Heart left ventricle (tissue), 16 donors: ENCODE data around the gene RPA3. TPM values are rescaled to one million over a fixed set of nuclear protein-coding genes. Genes with fewer than 3 reads are reported as not detected.

Experiments
- ATAC-seq, 4 donors: fragments of 200-7000 bp; cut with Tn5 transposase; one replicate each; pipeline ENCODE4 v1.9.1; 2020 to 2022; ENCODE audit warnings: moderate library complexity in 4 of 4, mild to moderate bottlenecking in 3 of 4, moderate number of reproducible peaks in 1 of 4
- DNase-seq, 5 donors: peaks; one replicate each; pipeline ENCODE4 v3.0.0-alpha.2; 2020
- H3K27ac ChIP-seq, 12 donors: fragments of 200-600 bp; sonication (generic) in 4 of 12; one replicate each; pipeline versions ENCODE4 v1.5.0 to v1.8.0; 2016 to 2022; ENCODE audit warnings: mild to moderate bottlenecking in 2 of 12
- H3K27me3 ChIP-seq, 9 donors: fragments of 200-600 bp; sonication (generic) in 2 of 9; one replicate each; pipeline versions ENCODE4 v1.5.1 to v1.8.0; 2016 to 2022; ENCODE audit warnings: mild to moderate bottlenecking in 3 of 9
- H3K36me3 ChIP-seq, 9 donors: fragments of 200-600 bp; sonication (generic) in 2 of 9; one replicate each; pipeline versions ENCODE4 v1.5.0 to v1.8.0; 2018 to 2022; ENCODE audit warnings: mild to moderate bottlenecking in 2 of 9
- H3K4me1 ChIP-seq, 12 donors: fragments of 200-600 bp; sonication (generic) in 4 of 12; one replicate each; pipeline versions ENCODE4 v1.5.0 to v1.8.0; 2016 to 2022; ENCODE audit warnings: mild to moderate bottlenecking in 3 of 12
- H3K4me3 ChIP-seq, 12 donors: fragments of 200-600 bp; sonication (generic) in 4 of 12; one replicate each; pipeline versions ENCODE4 v1.5.0 to v1.8.0; 2017 to 2022; ENCODE audit warnings: mild to moderate bottlenecking in 9 of 12, moderate library complexity in 4 of 12
- H3K9me3 ChIP-seq, 12 donors: fragments of 200-600 bp; sonication (generic) in 4 of 12; one replicate each; pipeline versions ENCODE4 v1.5.0 to v1.8.0; 2016 to 2022; ENCODE audit warnings: mild to moderate bottlenecking in 1 of 12
- POLR2A ChIP-seq, 2 donors: fragments of 450-650 bp; IDR thresholded peaks; one replicate each; pipeline ENCODE4 v1.6.1; 2017; ENCODE audit warnings: antibody characterized with exemption in 2 of 2, mild to moderate bottlenecking in 2 of 2, moderate library complexity in 2 of 2
- WGBS, 4 donors: extraction: QIAGEN DNeasy Blood & Tissue Kit in 2 of 4; methylation state at CpG; one replicate each; pipeline versions ENCODE4 v1.1.5 to v1.1.7; 2013 to 2018; 5-methylcytosine and 5-hydroxymethylcytosine counted together
- intact Hi-C, 10 donors: fragments of 100-400 bp; cut with DNase I; formaldehyde crosslinking; loops; one replicate each; pipeline versions ENCODE4 v1.11.1 to v1.14.2; 2022
- polyA plus RNA-seq, 2 donors: library from polyadenylated mRNA; stranded (reverse); fragments of 200-250 nt; gene quantifications; one replicate each; pipeline ENCODE4 v1.2.3, GENCODE V29; 2013
- total RNA-seq, 9 donors: library from RNA; depleted of rRNA in 2 of 9; stranded (reverse); fragments of >200 nt in 2 of 9; fragmentation: NEBNext Ultra II Directional in 3 of 9; extraction: Animal tissue kit (Norgen Biotek cat#: 25700) in 3 of 9; gene quantifications; one replicate each; pipeline versions ENCODE4 v1.1.0 to v1.2.4, GENCODE V29; 2016 to 2023
- TF ChIP-seq, protein P1 (sequence below), 12 donors: fragments of 200-600 bp; sonication (generic) in 4 of 12; IDR thresholded peaks; one replicate each; pipeline versions ENCODE4 v1.5.0 to v1.8.0; 2018 to 2022; ENCODE audit warnings: antibody characterized with exemption in 12 of 12, mild to moderate bottlenecking in 5 of 12
- donor health status: ischemic (EF 13 %, LVEDD 7.1; RV severe dilation, severe dysfunction).
- donor health status: healthy with polysubstance abuse.
- donor health status: DM: no; HTN: yes; CAD: no.
- donor health status: DM: no; HTN: no; CAD: no.
- donor health status: ischemic (EF 25% LVEDD 6.9; RV normal size, moderate dysfunction).
- donor health status: ischemic (EF 25% LVEDD 5.7; RV mildly dilated, moderate dysfunction).
- donor health status: healthy.
- donor health status: DM: yes; HTN: yes; CAD: no.
- donor health status: ischemic (EF 35%, LVEDD 5.7; RV mildly dilated, moderate dysfunction).
- donor health status: nonischemic (EF 11% LVEDD 7.7; RV severe dilation, severe dysfunction).
- donor health status: DM: yes; HTN: yes; CAD: no.
- donor health status: PGD.
- donor health status: ischemic (EF 29% LVEDD 5.4; RV normal size, mild dysfunction).
- donor health status: nonischemic (EF 23%, LVEDD 6.1; RV moderate dilation, normal function).

Gene RPA3
- total and polyA plus RNA-seq, 11 donors = 19.4 to 30.9 (median 26.2) TPM

DNA sequence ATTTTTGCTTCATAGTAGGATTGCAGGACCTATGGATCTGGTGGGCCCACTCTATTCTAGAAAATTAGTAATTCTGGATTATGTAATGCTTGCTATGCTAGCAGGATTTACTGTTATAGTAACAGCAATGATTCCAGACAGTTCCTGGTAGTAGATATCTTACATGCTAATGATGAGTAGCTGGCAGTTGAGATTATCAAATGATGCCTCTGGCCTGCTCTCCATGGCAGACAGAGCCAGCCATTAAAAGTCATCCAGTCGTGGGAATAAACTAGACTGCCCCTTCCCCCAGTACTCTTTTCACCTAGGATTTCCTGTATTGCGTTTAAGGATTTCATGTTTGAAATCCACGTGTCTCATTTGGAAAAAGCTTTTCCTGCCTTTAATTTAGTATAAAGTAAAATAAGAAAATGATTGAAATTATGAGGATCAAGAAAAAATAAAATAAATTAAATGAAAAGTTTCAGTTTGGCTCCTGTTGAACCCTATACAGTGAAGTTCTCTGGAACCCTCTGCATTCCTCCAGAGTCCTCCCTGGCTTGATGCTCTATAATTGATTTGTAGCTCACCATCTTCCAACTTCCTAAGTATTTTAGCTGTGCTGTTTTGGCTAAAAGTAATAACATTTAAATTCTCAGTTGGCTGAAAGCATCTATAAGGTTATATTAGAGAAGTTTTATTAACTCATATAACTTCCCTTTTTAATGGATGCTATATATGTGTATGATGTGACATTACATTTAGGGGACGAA lies 63.3 kb downstream of the RPA3 start:
- peak overlapping the region in 3 of 12 donors; percentile 15 to 25 (median 22) for H3K27ac ChIP-seq
- H3K9me3 ChIP-seq = peaks cover 0 to 21% (median 0%) of the 10 kb centered on the region in 12 donors
- H3K27me3 ChIP-seq = no peaks in the 10 kb centered on the region
- no peak overlapping the region for H3K4me3 ChIP-seq
- TF ChIP-seq, protein P1, sequence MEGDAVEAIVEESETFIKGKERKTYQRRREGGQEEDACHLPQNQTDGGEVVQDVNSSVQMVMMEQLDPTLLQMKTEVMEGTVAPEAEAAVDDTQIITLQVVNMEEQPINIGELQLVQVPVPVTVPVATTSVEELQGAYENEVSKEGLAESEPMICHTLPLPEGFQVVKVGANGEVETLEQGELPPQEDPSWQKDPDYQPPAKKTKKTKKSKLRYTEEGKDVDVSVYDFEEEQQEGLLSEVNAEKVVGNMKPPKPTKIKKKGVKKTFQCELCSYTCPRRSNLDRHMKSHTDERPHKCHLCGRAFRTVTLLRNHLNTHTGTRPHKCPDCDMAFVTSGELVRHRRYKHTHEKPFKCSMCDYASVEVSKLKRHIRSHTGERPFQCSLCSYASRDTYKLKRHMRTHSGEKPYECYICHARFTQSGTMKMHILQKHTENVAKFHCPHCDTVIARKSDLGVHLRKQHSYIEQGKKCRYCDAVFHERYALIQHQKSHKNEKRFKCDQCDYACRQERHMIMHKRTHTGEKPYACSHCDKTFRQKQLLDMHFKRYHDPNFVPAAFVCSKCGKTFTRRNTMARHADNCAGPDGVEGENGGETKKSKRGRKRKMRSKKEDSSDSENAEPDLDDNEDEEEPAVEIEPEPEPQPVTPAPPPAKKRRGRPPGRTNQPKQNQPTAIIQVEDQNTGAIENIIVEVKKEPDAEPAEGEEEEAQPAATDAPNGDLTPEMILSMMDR (IDR thresholded peaks at IDR 0.05) = no peak
- no peak for TF ChIP-seq POLR2A (IDR thresholded peaks at IDR 0.05)
- DNase-seq = no peak
- intact Hi-C loops = no loop called here
- ATAC-seq = peak in 3 of 4 donors; percentile 53 to 75 (median 56)
- H3K36me3 ChIP-seq = no peaks in the 10 kb centered on the region
- 47 to 59% (median 54%) methylated on average over 4 of the region's 4 CpGs for whole genome bisulfite sequencing, 4 donors
- H3K4me1 ChIP-seq = peaks cover 0 to 21% (median 9%) of the 10 kb centered on the region in 12 donors

DNA sequence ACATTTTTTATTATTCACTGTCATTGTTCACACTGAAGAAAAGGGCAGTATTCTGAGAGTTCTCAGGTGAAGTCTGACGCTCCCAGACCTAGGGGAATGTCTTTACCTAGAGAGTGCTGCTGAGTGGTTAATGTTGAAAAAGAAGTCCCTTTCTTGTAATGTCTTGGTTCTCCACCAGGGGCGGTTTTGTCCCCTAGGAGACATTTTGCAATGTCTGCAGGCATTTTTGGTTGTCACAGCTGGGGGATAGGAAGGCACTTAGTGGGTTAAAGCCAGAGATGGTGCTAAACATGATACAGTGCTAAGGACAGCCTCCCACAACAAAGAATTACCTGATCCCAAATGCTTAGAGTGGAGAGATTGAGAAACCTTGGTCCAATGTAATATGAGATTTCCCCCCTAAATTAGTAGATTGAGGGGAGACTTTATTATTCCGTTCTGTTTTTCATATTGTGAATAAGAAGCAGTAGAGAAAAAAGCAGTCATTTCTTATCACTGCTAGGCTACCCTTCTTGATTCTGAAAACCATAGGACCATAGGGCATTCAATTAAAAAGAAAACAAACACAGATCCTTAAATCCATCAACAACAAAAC lies 64.7 kb downstream of the RPA3 start:
- 70 to 74% (median 72%) methylated on average over 3 of the region's 3 CpGs for WGBS, 4 donors
- Histone ChIP-seq H3K36me3 (no peaks in the 10 kb centered on the region), H3K4me3 (no peak overlapping the region), H3K27me3 (no peaks in the 10 kb centered on the region), H3K4me1 (peaks cover 0 to 21% (median 9%) of the 10 kb centered on the region in 12 donors), H3K9me3 (peaks cover 0 to 6% (median 0%) of the 10 kb centered on the region in 12 donors), H3K27ac (no peak overlapping the region)
- intact Hi-C loops = no loop called here
- DNase-seq = no peak
- ATAC-seq = no peak
- no peak for TF ChIP-seq POLR2A (IDR thresholded peaks at IDR 0.05)
- TF ChIP-seq, protein P1 (IDR thresholded peaks at IDR 0.05) = peak in 8 of 12 donors; percentile 19 to 54 (median 38)

- intact Hi-C loops = no loop called here
- TF ChIP-seq, protein P1 (IDR thresholded peaks at IDR 0.05) = no peak
- no peak for TF ChIP-seq POLR2A (IDR thresholded peaks at IDR 0.05)
- DNase-seq (no peak), ATAC-seq (no peak)
- H3K9me3 ChIP-seq = peaks cover 0 to 6% (median 0%) of the 10 kb centered on the region in 12 donors
- 85 to 90% (median 87%) methylated on average over 1 of the region's 1 CpG for WGBS, 4 donors
- no peak overlapping the region for H3K4me3 ChIP-seq
- no peak overlapping the region for H3K27ac ChIP-seq
- H3K4me1 ChIP-seq = peaks cover 0 to 21% (median 9%) of the 10 kb centered on the region in 12 donors
- no peaks in the 10 kb centered on the region for H3K36me3 ChIP-seq
- no peaks in the 10 kb centered on the region for H3K27me3 ChIP-seq
These were observed 65.4 kb downstream of the RPA3 start for GRCh38 chr7:7652798-7653540.

DNA sequence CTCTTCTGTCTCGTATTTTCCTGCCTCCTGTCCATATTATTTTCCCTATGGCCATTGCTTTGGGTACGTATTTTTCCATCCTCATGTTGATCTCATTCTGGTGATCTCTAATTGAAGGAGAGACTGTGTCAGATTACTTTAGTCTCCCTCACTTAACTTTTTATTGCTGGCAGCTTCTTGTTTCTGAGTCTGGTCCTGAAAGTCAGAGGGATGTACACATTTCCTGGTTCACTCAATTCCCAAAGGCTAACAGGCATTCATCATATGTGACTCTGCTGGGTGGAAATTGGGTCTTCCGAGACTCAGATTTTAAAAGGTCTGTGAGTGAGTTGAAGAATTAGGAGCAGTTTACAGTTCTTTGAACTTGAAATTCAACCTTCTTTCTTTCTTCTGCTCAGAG lies 66.9 kb downstream of the RPA3 start:
- no peak for DNase-seq
- no peak for ATAC-seq
- Histone ChIP-seq H3K27me3 (no peaks in the 10 kb centered on the region), H3K9me3 (peaks cover 0 to 4% (median 0%) of the 10 kb centered on the region in 12 donors), H3K4me1 (peaks cover 0 to 21% (median 9%) of the 10 kb centered on the region in 12 donors), H3K27ac (no peak overlapping the region), H3K4me3 (no peak overlapping the region), H3K36me3 (no peaks in the 10 kb centered on the region)
- intact Hi-C loops = no loop called here
- WGBS, 4 donors = 45 to 84% (median 75%) methylated on average over 3 of the region's 3 CpGs
- TF ChIP-seq, protein P1 (IDR thresholded peaks at IDR 0.05) = no peak
- TF ChIP-seq POLR2A (IDR thresholded peaks at IDR 0.05) = no peak
